Anterior cingulate cortex (tissue), 58 donors: ENCODE results near the gene ST7.
"Not testable (repeated sequence)": the region's sequence is repeated elsewhere in the genome, so short reads cannot be mapped to it uniquely, and the experiment has no call there.

Experiments
- DNase-seq, 58 donors: peaks; one replicate each; lab custom pipeline; 2025; lab: John Stamatoyannopoulos, UW

ST7 gene

GRCh38 chr7:117238937-117239336, 285.6 kb downstream of the ST7 start:
- no peak for DNase-seq

GRCh38 chr7:117241088-117241487, 287.8 kb downstream of the ST7 start:
- DNase-seq, result no peak

- DNase-seq, result no peak
These were observed 290.1 kb downstream of the ST7 start for GRCh38 chr7:117243390-117243789.

GRCh38 chr7:117245703-117246102, 292.4 kb downstream of the ST7 start:
- DNase-seq, result not testable (repeated sequence)

- no peak for DNase-seq
These were observed 294.5 kb downstream of the ST7 start for GRCh38 chr7:117247809-117248208.

GRCh38 chr7:117248829-117249228, 295.5 kb downstream of the ST7 start:
- DNase-seq, result peak in 25 of 58 donors; percentile 2 to 52 (median 9)

GRCh38 chr7:117249696-117250095, 296.4 kb downstream of the ST7 start:
- DNase-seq, result no peak

GRCh38 chr7:117250245-117250644, 296.9 kb downstream of the ST7 start:
- no peak for DNase-seq

- DNase-seq, result no peak
These were observed 297.5 kb downstream of the ST7 start for GRCh38 chr7:117250801-117251200.

GRCh38 chr7:117251687-117252086, 298.4 kb downstream of the ST7 start:
- DNase-seq, result no peak

GRCh38 chr7:117259615-117260014, 306.3 kb downstream of the ST7 start:
- DNase-seq, result no peak

GRCh38 chr7:117262546-117262945, 309.2 kb downstream of the ST7 start:
- DNase-seq, result no peak

GRCh38 chr7:117264716-117265115, 311.4 kb downstream of the ST7 start:
- no peak for DNase-seq

- no peak for DNase-seq
These were observed 316.1 kb downstream of the ST7 start for GRCh38 chr7:117269417-117269816.

- no peak for DNase-seq
These were observed 316.6 kb downstream of the ST7 start for GRCh38 chr7:117269886-117270285.

- no peak for DNase-seq
These were observed 317.1 kb downstream of the ST7 start for GRCh38 chr7:117270371-117270770.

- DNase-seq, result no peak
These were observed 318.3 kb downstream of the ST7 start for GRCh38 chr7:117271566-117271965.

GRCh38 chr7:117272017-117272759, 318.9 kb downstream of the ST7 start:
- no peak for DNase-seq

GRCh38 chr7:117273325-117273724, 320.0 kb downstream of the ST7 start:
- DNase-seq, result no peak

GRCh38 chr7:117273814-117274225, 320.5 kb downstream of the ST7 start:
- no peak for DNase-seq

- no peak for DNase-seq
These were observed 321.6 kb downstream of the ST7 start for GRCh38 chr7:117274951-117275350.

- DNase-seq, result no peak
These were observed 324.3 kb downstream of the ST7 start for GRCh38 chr7:117277576-117277975.

GRCh38 chr7:117278040-117278439, 324.7 kb downstream of the ST7 start:
- no peak for DNase-seq
